Measurements from ENCODE around the gene VAC14.

VAC14 gene

DNA sequence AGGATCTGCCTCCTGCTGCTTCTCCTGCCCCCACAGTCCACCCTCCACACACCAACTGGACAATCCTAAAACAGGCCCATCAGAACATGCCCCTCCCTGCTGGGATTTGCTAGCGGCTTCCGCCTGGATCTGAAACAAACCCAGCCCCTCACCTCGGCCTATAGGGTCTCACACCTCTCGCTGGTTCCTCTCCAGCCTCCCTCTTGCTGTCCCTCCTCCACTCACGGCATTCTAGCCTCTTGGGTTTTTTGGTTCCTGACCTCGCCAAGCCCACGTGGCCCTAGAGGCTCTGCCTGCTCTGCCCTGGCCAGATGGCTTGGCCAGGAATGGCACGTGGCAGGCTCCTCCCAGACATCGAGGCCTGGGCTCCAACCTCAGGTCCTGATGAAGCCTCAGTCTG lies 99.4 kb downstream of the VAC14 start:
- TF ChIP-seq, protein P1, sequence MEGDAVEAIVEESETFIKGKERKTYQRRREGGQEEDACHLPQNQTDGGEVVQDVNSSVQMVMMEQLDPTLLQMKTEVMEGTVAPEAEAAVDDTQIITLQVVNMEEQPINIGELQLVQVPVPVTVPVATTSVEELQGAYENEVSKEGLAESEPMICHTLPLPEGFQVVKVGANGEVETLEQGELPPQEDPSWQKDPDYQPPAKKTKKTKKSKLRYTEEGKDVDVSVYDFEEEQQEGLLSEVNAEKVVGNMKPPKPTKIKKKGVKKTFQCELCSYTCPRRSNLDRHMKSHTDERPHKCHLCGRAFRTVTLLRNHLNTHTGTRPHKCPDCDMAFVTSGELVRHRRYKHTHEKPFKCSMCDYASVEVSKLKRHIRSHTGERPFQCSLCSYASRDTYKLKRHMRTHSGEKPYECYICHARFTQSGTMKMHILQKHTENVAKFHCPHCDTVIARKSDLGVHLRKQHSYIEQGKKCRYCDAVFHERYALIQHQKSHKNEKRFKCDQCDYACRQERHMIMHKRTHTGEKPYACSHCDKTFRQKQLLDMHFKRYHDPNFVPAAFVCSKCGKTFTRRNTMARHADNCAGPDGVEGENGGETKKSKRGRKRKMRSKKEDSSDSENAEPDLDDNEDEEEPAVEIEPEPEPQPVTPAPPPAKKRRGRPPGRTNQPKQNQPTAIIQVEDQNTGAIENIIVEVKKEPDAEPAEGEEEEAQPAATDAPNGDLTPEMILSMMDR (conservative IDR thresholded peaks at IDR 0.05), result no peak
- H3K27ac ChIP-seq, result no peak overlapping the region

DNA sequence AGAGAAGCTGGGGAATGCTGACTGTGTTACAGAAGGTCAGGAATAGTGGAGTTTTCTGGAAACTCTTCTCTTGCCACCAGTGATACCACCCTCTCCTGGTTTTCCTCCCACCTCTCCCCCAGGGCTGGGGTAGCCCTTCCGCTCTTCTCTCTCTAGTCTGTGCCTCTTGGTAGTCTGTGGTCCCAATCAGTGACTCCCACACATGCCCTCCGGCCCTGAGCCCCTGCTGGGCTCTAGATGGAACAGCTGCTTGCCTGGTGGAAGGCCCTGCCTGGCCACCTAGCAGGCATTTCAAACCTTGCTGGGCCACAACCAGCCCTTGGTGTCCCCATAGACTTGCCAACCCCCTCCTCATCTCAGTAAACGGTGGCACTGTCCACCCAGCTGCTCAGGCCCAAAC lies 99.9 kb downstream of the VAC14 start:
- TF ChIP-seq, protein P1 (conservative IDR thresholded peaks at IDR 0.05), result no peak

DNA sequence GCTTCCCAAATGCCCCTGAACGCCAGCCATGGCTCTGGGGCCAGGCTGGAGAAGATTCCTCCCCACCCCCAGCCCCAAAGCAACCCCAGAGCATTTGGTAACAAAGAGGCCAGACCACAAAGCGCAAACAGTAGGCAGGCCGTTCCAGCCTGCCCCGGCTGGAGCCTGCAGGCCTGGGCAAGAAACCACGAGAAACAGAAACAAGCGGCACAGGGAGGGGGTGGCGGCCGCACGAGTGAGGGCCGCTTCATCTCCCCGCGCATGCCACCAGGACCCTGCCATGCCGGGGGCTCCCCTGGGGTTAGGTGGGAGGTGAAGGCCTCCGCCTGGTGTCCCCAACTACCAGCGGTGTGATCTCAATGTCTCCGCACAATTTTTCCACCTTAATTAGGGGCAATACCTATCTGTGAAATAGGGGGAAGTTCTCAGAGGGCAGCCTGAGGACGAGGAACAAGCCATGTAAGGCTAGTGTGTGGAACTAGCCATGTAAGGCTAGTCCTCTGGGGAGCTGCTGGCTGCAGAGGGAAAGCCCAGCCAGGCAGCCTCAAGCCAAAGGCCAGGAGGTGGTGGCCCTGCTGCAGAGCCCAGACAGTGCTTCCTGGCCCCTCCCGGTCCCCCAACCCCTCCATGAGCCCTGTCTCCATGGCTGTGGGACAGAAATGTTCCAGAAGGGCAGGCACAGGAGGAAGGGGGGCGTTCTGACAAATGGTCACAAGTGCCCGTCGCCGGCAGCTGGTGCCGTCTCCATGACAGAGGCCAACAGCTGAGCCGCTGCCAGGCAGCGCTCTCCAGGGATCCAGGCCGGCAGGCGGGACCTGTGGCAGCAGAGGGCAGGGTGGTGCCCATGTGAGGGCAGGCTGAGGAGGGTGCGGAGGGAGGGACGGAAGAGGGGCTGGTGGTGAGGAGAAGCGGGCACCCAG lies 100.6 kb downstream of the VAC14 start:
- H3K27ac ChIP-seq, result no peak overlapping the region

More for the DNA sequence above, 99.9 kb downstream of the VAC14 start:
- no peak overlapping the region for H3K27ac ChIP-seq

DNA sequence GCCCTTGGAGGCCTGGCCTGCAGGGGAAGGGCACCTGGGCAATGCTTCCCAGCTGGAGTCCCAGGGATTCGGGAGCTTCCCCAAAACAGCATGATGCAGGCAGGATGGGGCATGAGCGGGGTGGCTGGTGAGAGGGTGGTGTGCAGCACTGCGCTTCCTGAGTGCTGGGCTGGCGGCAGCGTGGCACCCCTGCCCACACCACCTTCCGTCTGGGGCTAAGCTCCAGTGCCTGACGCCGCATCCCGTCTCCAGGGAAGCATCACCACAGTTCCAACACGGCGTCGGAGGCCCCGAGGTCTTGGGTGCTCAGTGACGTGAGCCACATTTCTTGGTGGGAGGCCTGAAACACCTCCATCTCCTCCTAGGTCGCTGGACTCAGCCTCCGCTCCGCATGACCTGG lies 101.3 kb downstream of the VAC14 start:
- H3K27ac ChIP-seq, result no peak overlapping the region

More for the DNA sequence above, 100.6 kb downstream of the VAC14 start:
- TF ChIP-seq, protein P1 (conservative IDR thresholded peaks at IDR 0.05), result no peak

DNA sequence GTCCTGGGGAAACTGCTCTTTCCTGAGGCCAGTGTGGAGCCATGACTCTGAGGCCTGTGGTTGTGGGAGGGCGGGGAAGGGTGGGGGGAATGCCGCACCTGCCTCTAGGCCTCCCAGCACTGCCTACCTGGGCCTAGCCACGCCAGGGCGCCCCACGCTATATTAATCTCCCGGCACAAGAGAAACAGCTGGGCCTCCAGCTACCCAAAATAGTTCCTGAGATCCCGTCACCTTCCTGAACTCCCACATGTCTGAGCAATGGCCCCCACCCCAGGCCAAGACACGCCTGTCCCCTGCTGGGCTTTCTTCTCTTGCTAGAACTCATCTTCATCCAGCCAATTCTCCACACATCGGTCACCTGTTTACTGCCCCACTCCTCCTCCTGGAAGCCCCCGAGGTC lies 102.1 kb downstream of the VAC14 start:
- TF ChIP-seq, protein P1 (conservative IDR thresholded peaks at IDR 0.05), result no peak
- no peak overlapping the region for H3K27ac ChIP-seq

More for the DNA sequence above, 101.3 kb downstream of the VAC14 start:
- TF ChIP-seq, protein P1 (conservative IDR thresholded peaks at IDR 0.05), result no peak

DNA sequence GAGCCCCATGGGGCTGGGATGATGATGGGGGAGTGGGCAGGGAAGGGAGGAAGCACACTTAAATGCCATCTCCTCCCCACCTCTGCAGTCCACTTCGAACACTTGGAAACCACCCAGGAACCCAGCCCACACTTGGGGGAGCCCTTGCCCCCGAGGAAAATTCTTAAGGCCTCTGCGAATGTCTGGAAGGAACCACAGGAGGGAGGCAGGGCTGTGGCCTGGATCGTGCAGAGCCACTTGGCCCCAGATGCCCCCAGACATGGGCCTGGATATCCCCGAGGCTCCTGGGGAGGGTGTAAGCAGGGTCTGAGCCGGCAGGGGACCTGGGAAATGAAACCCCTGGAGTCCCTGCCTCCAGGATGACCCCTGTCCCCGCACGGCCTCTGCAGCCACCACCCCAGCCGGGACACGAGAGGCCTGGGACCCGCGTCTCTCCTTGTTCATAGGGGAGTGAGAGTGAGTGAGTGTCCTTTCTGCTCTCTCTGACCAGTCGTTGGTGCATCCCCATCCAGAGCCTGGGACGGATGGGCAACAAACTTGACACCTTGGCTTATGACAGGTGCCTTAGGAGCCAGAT lies 103.3 kb downstream of the VAC14 start:
- H3K27ac ChIP-seq, result no peak overlapping the region
- TF ChIP-seq, protein P1 (conservative IDR thresholded peaks at IDR 0.05), result no peak

DNA sequence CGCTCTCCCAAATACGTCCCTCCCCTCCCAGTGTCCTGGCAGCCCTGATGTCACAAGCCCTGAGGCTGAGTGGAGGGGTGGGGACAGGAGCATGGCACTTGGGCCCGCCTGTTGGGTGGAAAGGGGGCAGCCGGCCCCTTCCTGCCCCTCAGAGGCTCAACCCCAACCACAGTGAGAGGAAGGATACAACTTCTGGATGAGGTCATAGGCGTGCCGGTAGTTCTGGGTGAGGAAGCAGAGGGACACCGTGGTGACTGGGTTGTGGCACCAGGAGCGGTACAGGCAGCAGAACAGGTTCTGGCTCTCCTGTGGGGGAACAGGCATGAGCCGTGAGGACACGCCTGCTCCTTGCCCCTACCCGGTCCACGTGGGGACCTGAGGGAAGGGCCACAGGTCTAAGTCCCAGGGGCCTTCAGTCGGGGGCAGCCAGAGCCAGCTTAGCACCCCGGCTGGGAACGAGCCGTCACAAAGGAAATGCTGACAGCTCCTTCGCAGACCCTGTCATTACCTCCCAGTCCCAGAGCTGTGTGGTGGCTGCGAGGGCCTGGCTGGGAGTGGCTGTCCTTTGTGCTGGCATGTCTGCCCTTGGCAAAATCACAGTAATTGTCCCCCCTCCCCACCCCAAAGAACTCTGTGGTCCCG lies 103.9 kb downstream of the VAC14 start:
- TF ChIP-seq, protein P1 (conservative IDR thresholded peaks at IDR 0.05), result no peak
- no peak overlapping the region for H3K27ac ChIP-seq
